Astrocyte (in vitro differentiated cells and primary cell): ENCODE data around the gene ACOX1. TPM values are rescaled to one million over a fixed set of nuclear protein-coding genes. Genes with fewer than 3 reads are reported as not detected.

Experiments used
- DNase-seq: peaks from one replicate; pipeline ENCODE4 v3.0.0-alpha.2; 2010; ENCODE audit warnings: low read depth
- FAIRE-seq: peaks from 2 replicates; lab custom pipeline; 2011; peaks lifted over from hg19 to GRCh38; lab: Jason Lieb, UNC
- H2AFZ ChIP-seq: 2 replicates; pipeline ENCODE4 v1.6.0; 2012; ENCODE audit warnings: low read depth, low read length, inconsistent platforms
- H3K27ac ChIP-seq: 2 replicates; pipeline ENCODE4 v1.5.1; 2011; ENCODE audit warnings: low read depth, low read length, inconsistent platforms
- H3K27me3 ChIP-seq: 2 replicates; pipeline ENCODE4 v1.6.0; 2011; ENCODE audit warnings: low read length, inconsistent platforms; ENCODE audit not compliant: insufficient read depth
- H3K36me3 ChIP-seq: 2 replicates; pipeline ENCODE4 v1.5.1; 2011; ENCODE audit warnings: low read length, inconsistent platforms; ENCODE audit not compliant: insufficient read depth
- H3K4me1 ChIP-seq: 2 replicates; pipeline ENCODE4 v1.5.1; 2011; ENCODE audit warnings: low read length, inconsistent platforms; ENCODE audit not compliant: insufficient read depth
- H3K4me2 ChIP-seq: 2 replicates; pipeline ENCODE4 v1.6.0; 2012; ENCODE audit warnings: low read length, inconsistent platforms
- H3K4me3 ChIP-seq: 2 replicates; pipeline ENCODE4 v1.5.1; 2011; ENCODE audit warnings: low read depth, mild to moderate bottlenecking, low read length, inconsistent platforms; ENCODE audit not compliant: insufficient read depth
- H3K79me2 ChIP-seq: 2 replicates; pipeline ENCODE4 v1.6.0; 2012; ENCODE audit warnings: mild to moderate bottlenecking, low read length, inconsistent platforms; ENCODE audit not compliant: insufficient read depth
- H3K9ac ChIP-seq: 2 replicates; pipeline ENCODE4 v1.6.0; 2012; ENCODE audit warnings: mild to moderate bottlenecking, low read length, inconsistent platforms
- H3K9me3 ChIP-seq: 2 replicates; pipeline ENCODE4 v1.5.1; 2012; ENCODE audit warnings: low read depth, mild to moderate bottlenecking, low read length, inconsistent platforms; ENCODE audit not compliant: insufficient read depth
- H4K20me1 ChIP-seq: 2 replicates; pipeline ENCODE4 v1.6.0; 2012; ENCODE audit warnings: low read length, inconsistent platforms; ENCODE audit not compliant: insufficient read depth
- H3K27ac Mint-ChIP-seq: one replicate; pipeline ENCODE4 v1.8.0; 2021; ENCODE audit warnings: mild to moderate bottlenecking, mixed read lengths; ENCODE audit not compliant: unreplicated experiment
- H3K27me3 Mint-ChIP-seq: one replicate; pipeline ENCODE4 v1.8.0; 2021; ENCODE audit warnings: low read depth, mixed read lengths; ENCODE audit not compliant: unreplicated experiment
- H3K36me3 Mint-ChIP-seq: one replicate; pipeline ENCODE4 v1.8.0; 2021; ENCODE audit warnings: low read depth, mixed read lengths; ENCODE audit not compliant: unreplicated experiment
- H3K4me1 Mint-ChIP-seq: one replicate; pipeline ENCODE4 v1.8.0; 2021; ENCODE audit warnings: low read depth, mixed read lengths; ENCODE audit not compliant: unreplicated experiment
- H3K4me3 Mint-ChIP-seq: one replicate; pipeline ENCODE4 v1.8.0; 2021; ENCODE audit warnings: mild to moderate bottlenecking, moderate library complexity, mixed read lengths; ENCODE audit not compliant: unreplicated experiment
- H3K9me3 Mint-ChIP-seq: one replicate; pipeline ENCODE4 v1.8.0; 2021; ENCODE audit warnings: mild to moderate bottlenecking, mixed read lengths; ENCODE audit not compliant: unreplicated experiment
- EZH2 ChIP-seq: IDR thresholded peaks from 2 replicates; pipeline ENCODE4 v1.6.1; 2012; ENCODE audit warnings: mild to moderate bottlenecking, low read length, inconsistent platforms; ENCODE audit not compliant: insufficient read depth
- total RNA-seq: library from RNA; stranded (reverse); gene quantifications from 2 replicates; pipeline ENCODE4 v1.2.1, GENCODE V29; 2021
- TF ChIP-seq, protein P1 (sequence below): IDR thresholded peaks from 2 replicates; pipeline ENCODE4 v1.5.1; 2011; ENCODE audit warnings: low read depth, mild to moderate bottlenecking, inconsistent platforms, low read length, moderate library complexity; ENCODE audit not compliant: insufficient read depth

ACOX1 gene
- total RNA-seq, 1 donor from 2014 or later: 61.3 TPM

DNA sequence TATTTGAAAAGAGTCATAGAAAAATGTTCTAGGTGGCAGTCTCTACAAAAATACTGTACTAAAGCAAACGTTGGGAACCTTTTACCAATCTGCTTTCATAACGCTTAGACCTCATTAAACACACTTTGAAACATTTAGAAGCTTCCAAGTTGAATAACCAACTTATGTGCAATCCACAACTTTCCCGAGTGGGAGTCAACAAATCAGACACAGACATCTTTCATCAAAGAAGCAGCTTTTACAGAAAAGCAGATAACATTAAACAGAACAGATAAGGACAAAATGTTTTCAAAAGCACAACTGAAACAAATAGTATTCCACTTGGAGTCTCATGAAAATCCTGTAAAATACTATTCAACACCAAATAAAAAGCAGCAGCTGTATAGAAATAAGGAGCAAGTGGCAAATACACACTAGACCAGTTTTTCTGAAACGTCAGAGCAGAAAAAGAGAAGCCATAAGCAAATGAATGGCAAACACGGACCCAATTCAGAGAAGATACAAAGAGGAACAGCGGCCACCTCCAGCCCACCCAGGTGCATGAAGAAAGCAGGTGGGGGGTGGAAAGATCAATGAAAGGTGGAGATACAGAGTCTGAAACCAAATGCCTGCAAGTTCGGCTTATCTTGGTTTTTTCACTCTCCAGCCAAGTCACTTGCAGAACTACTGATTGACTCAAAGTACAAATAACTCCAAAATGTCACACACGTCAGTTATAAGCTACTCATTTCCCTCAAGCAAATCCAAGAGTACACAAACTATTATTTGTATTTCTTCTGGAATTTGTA, 19.7 kb downstream of the ACOX1 start:
- Histone ChIP-seq H3K27me3 (no peaks in the 10 kb centered on the region), H3K9ac (no peak overlapping the region), H3K4me2 (no peak overlapping the region), H3K27ac (no peak overlapping the region), H3K4me3 (no peak overlapping the region), H3K79me2 (peaks cover 20% of the 10 kb centered on the region), H3K4me1 (no peaks in the 10 kb centered on the region), H3K9me3 (no peaks in the 10 kb centered on the region), H4K20me1 (peaks cover 44% of the 10 kb centered on the region), H3K36me3 (peaks cover 12% of the 10 kb centered on the region), H2AFZ (no peak overlapping the region)
- Mint-ChIP-seq H3K27me3 (no peaks in the 10 kb centered on the region), H3K27ac (no peak overlapping the region), H3K36me3 (peaks cover 8% of the 10 kb centered on the region), H3K4me1 (peaks cover 5% of the 10 kb centered on the region), H3K9me3 (no peaks in the 10 kb centered on the region), H3K4me3 (no peak overlapping the region)
- TF ChIP-seq, protein P1, sequence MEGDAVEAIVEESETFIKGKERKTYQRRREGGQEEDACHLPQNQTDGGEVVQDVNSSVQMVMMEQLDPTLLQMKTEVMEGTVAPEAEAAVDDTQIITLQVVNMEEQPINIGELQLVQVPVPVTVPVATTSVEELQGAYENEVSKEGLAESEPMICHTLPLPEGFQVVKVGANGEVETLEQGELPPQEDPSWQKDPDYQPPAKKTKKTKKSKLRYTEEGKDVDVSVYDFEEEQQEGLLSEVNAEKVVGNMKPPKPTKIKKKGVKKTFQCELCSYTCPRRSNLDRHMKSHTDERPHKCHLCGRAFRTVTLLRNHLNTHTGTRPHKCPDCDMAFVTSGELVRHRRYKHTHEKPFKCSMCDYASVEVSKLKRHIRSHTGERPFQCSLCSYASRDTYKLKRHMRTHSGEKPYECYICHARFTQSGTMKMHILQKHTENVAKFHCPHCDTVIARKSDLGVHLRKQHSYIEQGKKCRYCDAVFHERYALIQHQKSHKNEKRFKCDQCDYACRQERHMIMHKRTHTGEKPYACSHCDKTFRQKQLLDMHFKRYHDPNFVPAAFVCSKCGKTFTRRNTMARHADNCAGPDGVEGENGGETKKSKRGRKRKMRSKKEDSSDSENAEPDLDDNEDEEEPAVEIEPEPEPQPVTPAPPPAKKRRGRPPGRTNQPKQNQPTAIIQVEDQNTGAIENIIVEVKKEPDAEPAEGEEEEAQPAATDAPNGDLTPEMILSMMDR: no peak
- no peak for TF ChIP-seq EZH2
- FAIRE-seq: no peak
- DNase-seq: no peak

DNA sequence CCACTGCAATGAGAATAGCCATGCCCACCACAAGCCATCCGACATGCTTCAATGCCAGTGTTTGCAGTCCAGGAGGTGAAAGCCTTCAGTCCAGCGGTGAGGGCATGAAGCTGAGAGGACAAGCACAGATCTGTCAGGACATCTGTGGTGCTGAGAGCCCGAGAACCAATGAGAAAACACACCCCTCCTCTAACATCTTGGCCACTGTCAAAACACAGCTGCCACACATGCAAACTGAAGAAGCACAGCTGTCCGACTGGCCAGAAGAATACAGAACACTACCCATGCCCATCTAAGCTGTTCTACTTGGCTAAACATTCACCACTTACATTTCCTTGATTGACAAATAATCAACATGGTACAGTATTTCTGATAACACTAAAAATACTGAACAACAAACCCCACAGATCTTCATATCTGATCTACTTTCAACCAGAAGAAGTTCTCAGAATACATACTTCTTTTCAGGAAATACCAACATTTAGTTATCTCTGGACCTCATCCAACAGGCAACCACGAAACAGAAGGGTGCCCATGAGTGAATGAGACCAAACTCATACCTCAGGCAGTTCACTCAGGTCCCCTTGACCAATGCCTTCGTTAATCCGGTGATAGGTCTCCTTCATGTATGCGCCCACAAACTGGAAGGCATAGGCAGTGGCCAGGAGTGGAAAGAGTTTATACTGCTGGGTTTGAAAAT, 28.0 kb downstream of the ACOX1 start:
- Mint-ChIP-seq H3K4me3 (no peak overlapping the region), H3K27ac (no peak overlapping the region), H3K27me3 (no peaks in the 10 kb centered on the region), H3K36me3 (peaks cover 18% of the 10 kb centered on the region), H3K9me3 (no peaks in the 10 kb centered on the region), H3K4me1 (peaks cover 4% of the 10 kb centered on the region)
- peak overlapping the region; percentile 28 for H3K27ac ChIP-seq
- H3K9ac ChIP-seq: no peak overlapping the region
- DNase-seq (peak; percentile 49), FAIRE-seq (no peak)
- no peaks in the 10 kb centered on the region for H3K79me2 ChIP-seq
- H3K9me3 ChIP-seq: no peaks in the 10 kb centered on the region
- H3K4me3 ChIP-seq: no peak overlapping the region
- H2AFZ ChIP-seq: no peak overlapping the region
- no peak overlapping the region for H3K4me2 ChIP-seq
- H3K36me3 ChIP-seq: peaks cover 55% of the 10 kb centered on the region
- H3K27me3 ChIP-seq: no peaks in the 10 kb centered on the region
- TF ChIP-seq EZH2: no peak
- TF ChIP-seq, protein P1: no peak
- H3K4me1 ChIP-seq: no peaks in the 10 kb centered on the region
- H4K20me1 ChIP-seq: peaks cover 16% of the 10 kb centered on the region

DNA sequence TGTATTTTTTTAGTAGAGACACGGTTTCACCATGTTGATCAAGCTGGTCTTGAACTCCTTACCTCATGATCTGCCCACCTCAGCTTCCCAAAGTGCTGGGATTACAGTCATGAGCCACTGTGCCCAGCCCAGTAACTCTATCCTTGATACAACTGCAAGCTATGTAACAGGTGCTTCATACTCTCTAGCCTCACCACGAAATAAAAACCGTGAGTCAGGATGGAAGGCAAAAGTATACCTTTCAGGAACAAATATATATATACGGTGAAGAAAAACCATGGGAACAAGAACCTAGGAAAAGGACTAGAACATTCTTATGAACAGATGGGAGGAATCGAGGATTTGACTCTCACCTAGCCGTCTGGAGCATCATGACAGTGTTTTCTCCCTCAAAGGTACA, 28.5 kb downstream of the ACOX1 start:
- Histone ChIP-seq H3K27ac (no peak overlapping the region), H3K4me1 (no peaks in the 10 kb centered on the region), H3K9me3 (no peaks in the 10 kb centered on the region), H2AFZ (no peak overlapping the region), H3K9ac (no peak overlapping the region), H3K36me3 (peaks cover 49% of the 10 kb centered on the region), H3K79me2 (no peaks in the 10 kb centered on the region), H3K4me3 (no peak overlapping the region), H3K27me3 (no peaks in the 10 kb centered on the region), H4K20me1 (peaks cover 16% of the 10 kb centered on the region), H3K4me2 (no peak overlapping the region)
- FAIRE-seq: no peak
- no peaks in the 10 kb centered on the region for H3K9me3 Mint-ChIP-seq
- no peak overlapping the region for H3K4me3 Mint-ChIP-seq
- H3K4me1 Mint-ChIP-seq: peaks cover 4% of the 10 kb centered on the region
- no peak for TF ChIP-seq EZH2
- TF ChIP-seq, protein P1: no peak
- DNase-seq: no peak
- H3K36me3 Mint-ChIP-seq: peaks cover 17% of the 10 kb centered on the region
- no peak overlapping the region for H3K27ac Mint-ChIP-seq
- no peaks in the 10 kb centered on the region for H3K27me3 Mint-ChIP-seq
